IMR-90 (cell line): ENCODE results near the gene FGGY. TPM values are rescaled to one million over a fixed set of nuclear protein-coding genes. Genes with fewer than 3 reads are reported as not detected.

ENCODE experiments used
- ATAC-seq: fragments of 200-7000 bp; cut with Tn5 transposase; 2 replicates; pipeline ENCODE4 v1.9.1; 2020; ENCODE audit warnings: low read depth, mild to moderate bottlenecking, moderate library complexity
- BruUV-seq: library from RNA; stranded (reverse); fragments of 400-500 nt; replicated peaks from 2 replicates; lab custom pipeline; 2021; lab: Mats Ljungman, UMichigan
- CTCF ChIA-PET: fragments of 300-600 bp; formaldehyde crosslinking; extraction: SDS; loops from one replicate; lab custom pipeline; 2021; ENCODE audit warnings: antibody characterized with exemption; lab: Yijun Ruan, JAX
- POLR2A ChIA-PET: fragments of 300-600 bp; sonication (Branson Sonifier 250); formaldehyde crosslinking; loops from one replicate; lab custom pipeline; 2022; ENCODE audit warnings: antibody characterized with exemption; ENCODE audit not compliant: unreplicated experiment; lab: Charles Lee
- DNase-seq: peaks from one replicate; pipeline ENCODE4 v3.0.0; 2013
- H2AFZ ChIP-seq: replicated peaks from 2 replicates; pipeline ENCODE3; 2013; ENCODE audit warnings: low read length, mild to moderate bottlenecking; ENCODE audit not compliant: poor library complexity
- H2AK5ac ChIP-seq: 2 replicates; pipeline ENCODE4 v1.6.1; 2013; ENCODE audit warnings: low read depth, low read length, inconsistent platforms
- H2AK9ac ChIP-seq: replicated peaks from 2 replicates; pipeline ENCODE3; 2013; ENCODE audit warnings: mild to moderate bottlenecking, low read depth, low read length, moderate library complexity; ENCODE audit not compliant: poor library complexity
- H2BK120ac ChIP-seq: 2 replicates; pipeline ENCODE4 v1.6.1; 2013; ENCODE audit warnings: low read depth, low read length, inconsistent platforms
- H2BK15ac ChIP-seq: 3 replicates; pipeline ENCODE4 v1.6.1; 2013; ENCODE audit warnings: low read depth, low read length, inconsistent platforms
- H2BK20ac ChIP-seq: 2 replicates; pipeline ENCODE4 v1.6.1; 2013; ENCODE audit warnings: low read depth, mild to moderate bottlenecking, inconsistent platforms, low read length, moderate library complexity
- H2BK5ac ChIP-seq: 2 replicates; pipeline ENCODE4 v1.6.1; 2013; ENCODE audit warnings: mild to moderate bottlenecking, low read depth, low read length, inconsistent platforms; ENCODE audit not compliant: poor library complexity, severe bottlenecking
- H3K14ac ChIP-seq: replicated peaks from 2 replicates; pipeline ENCODE4 v1.6.1; 2013; ENCODE audit warnings: low read depth, low read length, inconsistent platforms
- H3K18ac ChIP-seq: 2 replicates; pipeline ENCODE4 v1.6.1; 2013; ENCODE audit warnings: low read depth, low read length, control low read depth
- H3K23ac ChIP-seq: 2 replicates; pipeline ENCODE4 v1.6.1; 2013; ENCODE audit warnings: low read depth, low read length, inconsistent platforms
- H3K27ac ChIP-seq: 2 replicates; pipeline ENCODE4 v1.5.1; 2013; ENCODE audit warnings: mild to moderate bottlenecking, control low read depth, low read length; ENCODE audit not compliant: insufficient read depth
- H3K27me3 ChIP-seq: 2 replicates; pipeline ENCODE4 v1.6.1; 2013; ENCODE audit warnings: low read length; ENCODE audit not compliant: control insufficient read depth, insufficient read depth
- H3K36me3 ChIP-seq: 2 replicates; pipeline ENCODE4 v1.6.1; 2013; ENCODE audit warnings: low read length, mixed read lengths; ENCODE audit not compliant: control insufficient read depth, insufficient read depth
- H3K4ac ChIP-seq: 2 replicates; pipeline ENCODE4 v1.6.1; 2013; ENCODE audit warnings: low read depth, low read length, inconsistent platforms
- H3K4me1 ChIP-seq: 2 replicates; pipeline ENCODE4 v1.6.1; 2013; ENCODE audit warnings: low read length, mixed read lengths; ENCODE audit not compliant: control insufficient read depth, insufficient read depth
- H3K4me2 ChIP-seq: 2 replicates; pipeline ENCODE4 v1.6.1; 2013; ENCODE audit warnings: low read depth, mild to moderate bottlenecking, control low read depth, low read length, moderate library complexity
- H3K4me3 ChIP-seq: 2 replicates; pipeline ENCODE4 v1.5.1; 2013; ENCODE audit warnings: low read depth, mild to moderate bottlenecking, control low read depth, low read length, moderate library complexity; ENCODE audit not compliant: insufficient read depth
- H3K56ac ChIP-seq: 2 replicates; pipeline ENCODE4 v1.6.1; 2013; ENCODE audit warnings: low read length, inconsistent platforms; ENCODE audit not compliant: insufficient read depth; ENCODE audit errors: extremely low read depth
- H3K79me1 ChIP-seq, 2 experiments: 2 replicates each; pipeline ENCODE4 v1.6.1; 2013; ENCODE audit warnings: low read length in 2 of 2, inconsistent platforms in 1 of 2, low read depth in 1 of 2
- H3K9ac ChIP-seq: 2 replicates; pipeline ENCODE4 v1.6.1; 2013; ENCODE audit warnings: low read depth, low read length, control low read depth
- H3K9me1 ChIP-seq: 2 replicates; pipeline ENCODE4 v1.6.1; 2013; ENCODE audit warnings: low read length, inconsistent platforms; ENCODE audit not compliant: insufficient read depth
- H3K9me3 ChIP-seq: 2 replicates; pipeline ENCODE4 v1.6.1; 2013; ENCODE audit warnings: low read length; ENCODE audit not compliant: control insufficient read depth, insufficient read depth
- H4K20me1 ChIP-seq: 2 replicates; pipeline ENCODE4 v1.6.1; 2013; ENCODE audit warnings: low read length, inconsistent platforms; ENCODE audit not compliant: insufficient read depth
- H4K5ac ChIP-seq: 2 replicates; pipeline ENCODE4 v1.6.1; 2013; ENCODE audit warnings: mild to moderate bottlenecking, low read depth, low read length, control low read depth
- H4K8ac ChIP-seq, 2 experiments: 2 replicates each; pipeline ENCODE4 v1.6.1; 2013; ENCODE audit warnings: low read depth in 2 of 2, low read length in 2 of 2, control low read depth in 1 of 2, inconsistent platforms in 1 of 2
- H4K91ac ChIP-seq: 2 replicates; pipeline ENCODE4 v1.6.1; 2013; ENCODE audit warnings: low read depth, low read length, inconsistent platforms; ENCODE audit not compliant: insufficient read depth
- CEBPB ChIP-seq: IDR thresholded peaks from 2 replicates; pipeline ENCODE4 v1.6.1; 2012; ENCODE audit warnings: low read depth, low read length, improper control_type of control experiment
- FOS ChIP-seq: fragments of 150-350 bp; IDR thresholded peaks from 2 replicates; pipeline ENCODE4 v1.6.1; 2016; ENCODE audit warnings: low read depth, low read length
- MAZ ChIP-seq: IDR thresholded peaks from 2 replicates; pipeline ENCODE4 v1.6.1; 2012; ENCODE audit warnings: low read depth, mild to moderate bottlenecking, low read length, improper control_type of control experiment, moderate library complexity, borderline replicate concordance
- MXI1 ChIP-seq: IDR thresholded peaks from 2 replicates; pipeline ENCODE4 v1.6.1; 2012; ENCODE audit warnings: low read depth, mild to moderate bottlenecking, low read length, moderate library complexity, borderline replicate concordance
- NFE2L2 ChIP-seq: fragments of 150-350 bp; IDR thresholded peaks from 2 replicates; pipeline ENCODE4 v1.6.1; 2016; ENCODE audit warnings: low read depth, mild to moderate bottlenecking, low read length
- RAD21 ChIP-seq: IDR thresholded peaks from 2 replicates; pipeline ENCODE4 v1.6.1; 2012; ENCODE audit warnings: low read length, improper control_type of control experiment
- RFX5 ChIP-seq: IDR thresholded peaks from 2 replicates; pipeline ENCODE4 v1.8.0; 2012; ENCODE audit warnings: low read depth, mild to moderate bottlenecking, low read length, moderate library complexity
- WGBS, 2 experiments: methylation state at CpG; one replicate each; pipeline versions ENCODE4 v1.1.5 to v1.1.7; 2013; ENCODE audit warnings: missing lambda C conversion rate in 2 of 2; ENCODE audit not compliant: insufficient read length in 1 of 2; ENCODE audit errors: extremely low coverage in 2 of 2; 5-methylcytosine and 5-hydroxymethylcytosine counted together
- dilution Hi-C: fragments of 300-500 bp; cut with HindIII; formaldehyde crosslinking; loops from one replicate; pipeline ENCODE4 v1.14.3; 2018; ENCODE audit warnings: low sequenced_read_pairs; ENCODE audit not compliant: unreplicated experiment
- in situ Hi-C: fragments of 300-500 bp; cut with MboI; formaldehyde crosslinking; loops from 3 replicates; pipeline ENCODE4 v1.14.3; 2019; ENCODE audit warnings: low sequenced_read_pairs, inconsistent platforms, mixed read lengths
- intact Hi-C: fragments of 100-400 bp; cut with micrococcal nuclease; formaldehyde crosslinking; loops from 2 replicates; pipeline ENCODE4 v1.10.0; 2022
- polyA plus RNA-seq, 3 experiments: library from polyadenylated mRNA; depleted of rRNA; stranded (reverse); fragments of >200 nt; gene quantifications; 2 replicates each; pipeline ENCODE4 v1.2.3, GENCODE V29; 2012; ENCODE audit warnings: low replicate concordance in 1 of 3
- total RNA-seq: library from RNA; depleted of rRNA; stranded (reverse); fragments of >200 nt; gene quantifications from 2 replicates; pipeline ENCODE4 v1.2.3, GENCODE V29; 2012
- TF ChIP-seq, protein P1 (sequence below): fragments of 150-350 bp; IDR thresholded peaks from 2 replicates; pipeline ENCODE4 v1.6.1; 2017; ENCODE audit warnings: mild to moderate bottlenecking, antibody characterized with exemption, low read length, low read depth

Gene FGGY
- total and polyA plus RNA-seq, 2 of the 4 experiments (the other 2 are of a cell fraction), result 5.6 to 14.0 TPM

GRCh38 chr1:59354709-59355337 is 57.9 kb downstream of the FGGY start:
- no peaks in the 10 kb centered on the region for H3K79me1 ChIP-seq
- no peak overlapping the region for H3K18ac ChIP-seq
- in situ Hi-C loops, result no loop called here
- 0 out of 2 replicates have a peak, but pooled peaks cover 1% of the 10 kb centered on the region for H3K36me3 ChIP-seq
- H3K4ac ChIP-seq, result no peak overlapping the region
- H2AFZ ChIP-seq, result no peak overlapping the region
- H4K8ac ChIP-seq, result no peak overlapping the region
- ChIA-PET CTCF (no interaction called here), POLR2A (no interaction called here)
- H2BK20ac ChIP-seq, result no peak overlapping the region
- intact Hi-C loops, result loop anchor here (5.0 kb wide), 1 partner anchor 33 kb away; no protein-coding TSS in a partner anchor
- no peak overlapping the region for H4K5ac ChIP-seq
- H3K4me3 ChIP-seq, result no peak overlapping the region
- WGBS, 2 experiments, result 80% methylated on average over 4 of the region's 5 CpGs; no CpG with 5 or more reads in 1 of the 2 experiments
- no peak overlapping the region for H3K27ac ChIP-seq
- H3K4me1 ChIP-seq, result peaks cover 2% of the 10 kb centered on the region; the same call in 1 of the 2 replicates
- dilution Hi-C loops, result no loop called here
- ATAC-seq, result no peak
- no peaks in the 10 kb centered on the region for H3K27me3 ChIP-seq
- H4K20me1 ChIP-seq, result no peaks in the 10 kb centered on the region
- no peak overlapping the region for H2BK15ac ChIP-seq
- BruUV-seq, result no TSS peak
- TF ChIP-seq RFX5 (no peak), NFE2L2 (no peak), CEBPB (no peak), FOS (no peak), MAZ (no peak), MXI1 (no peak), RAD21 (no peak)
- TF ChIP-seq, protein P1, sequence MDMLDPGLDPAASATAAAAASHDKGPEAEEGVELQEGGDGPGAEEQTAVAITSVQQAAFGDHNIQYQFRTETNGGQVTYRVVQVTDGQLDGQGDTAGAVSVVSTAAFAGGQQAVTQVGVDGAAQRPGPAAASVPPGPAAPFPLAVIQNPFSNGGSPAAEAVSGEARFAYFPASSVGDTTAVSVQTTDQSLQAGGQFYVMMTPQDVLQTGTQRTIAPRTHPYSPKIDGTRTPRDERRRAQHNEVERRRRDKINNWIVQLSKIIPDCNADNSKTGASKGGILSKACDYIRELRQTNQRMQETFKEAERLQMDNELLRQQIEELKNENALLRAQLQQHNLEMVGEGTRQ, result no peak
- H2BK5ac ChIP-seq, result no peak overlapping the region
- H3K14ac ChIP-seq, result no peak overlapping the region
- no peak overlapping the region for H3K23ac ChIP-seq
- H3K56ac ChIP-seq, result no peak overlapping the region
- peaks cover 2% of the 10 kb centered on the region; the same call in 1 of the 2 replicates for H3K9me1 ChIP-seq
- no peak overlapping the region for H2AK5ac ChIP-seq
- H4K91ac ChIP-seq, result no peak overlapping the region
- no peak overlapping the region for H2BK120ac ChIP-seq
- no peak overlapping the region for H3K9ac ChIP-seq
- no peak for DNase-seq
- no peak overlapping the region for H3K4me2 ChIP-seq
- no peak overlapping the region for H2AK9ac ChIP-seq
- H3K9me3 ChIP-seq, result no peaks in the 10 kb centered on the region
